Measurements from ENCODE around the gene PHIP.

DNA sequence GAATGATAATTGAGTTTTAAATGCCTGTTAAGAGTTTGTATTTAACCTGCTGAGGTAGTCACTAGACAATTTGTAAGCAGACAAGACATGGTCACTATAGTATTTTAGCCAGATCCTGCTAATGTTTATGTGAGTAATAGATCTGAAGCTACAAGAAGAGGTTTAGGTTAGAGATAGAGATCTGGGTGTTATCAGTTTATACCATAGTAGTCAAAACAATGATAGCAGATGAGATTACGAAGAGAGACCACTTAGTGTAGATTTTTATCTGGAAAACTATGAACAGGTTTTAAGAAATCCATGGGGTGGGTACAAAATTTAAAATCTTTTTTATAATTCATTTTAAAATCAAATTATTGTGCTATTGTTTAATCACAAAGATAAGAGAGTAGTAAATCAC lies 47.5 kb downstream of the PHIP start:
- TF ChIP-seq POLR2AphosphoS5 (IDR thresholded peaks at IDR 0.05; ENCODE audit: low read depth, low read length): no peak
- no peak for TF ChIP-seq POLR2A (IDR thresholded peaks at IDR 0.05; ENCODE audit: low read depth, low read length)
- TF ChIP-seq SPI1 (IDR thresholded peaks at IDR 0.05; ENCODE audit: low read depth, low read length): no peak
- TF ChIP-seq TAF1 (IDR thresholded peaks at IDR 0.05; ENCODE audit: low read depth, low read length): no peak
- TF ChIP-seq PAX5 (IDR thresholded peaks at IDR 0.05; ENCODE audit: insufficient read depth, low read length, severe bottlenecking): no peak
